TTC549 (cell line): Measurements from ENCODE around the gene TMED5.
"Not testable (repeated sequence)": the region's sequence is repeated elsewhere in the genome, so short reads cannot be mapped to it uniquely, and the experiment has no call there.

Experiments
- FAIRE-seq: peaks from 2 replicates; lab custom pipeline; 2012; peaks lifted over from hg19 to GRCh38; lab: Jason Lieb, UNC

TMED5 gene

DNA sequence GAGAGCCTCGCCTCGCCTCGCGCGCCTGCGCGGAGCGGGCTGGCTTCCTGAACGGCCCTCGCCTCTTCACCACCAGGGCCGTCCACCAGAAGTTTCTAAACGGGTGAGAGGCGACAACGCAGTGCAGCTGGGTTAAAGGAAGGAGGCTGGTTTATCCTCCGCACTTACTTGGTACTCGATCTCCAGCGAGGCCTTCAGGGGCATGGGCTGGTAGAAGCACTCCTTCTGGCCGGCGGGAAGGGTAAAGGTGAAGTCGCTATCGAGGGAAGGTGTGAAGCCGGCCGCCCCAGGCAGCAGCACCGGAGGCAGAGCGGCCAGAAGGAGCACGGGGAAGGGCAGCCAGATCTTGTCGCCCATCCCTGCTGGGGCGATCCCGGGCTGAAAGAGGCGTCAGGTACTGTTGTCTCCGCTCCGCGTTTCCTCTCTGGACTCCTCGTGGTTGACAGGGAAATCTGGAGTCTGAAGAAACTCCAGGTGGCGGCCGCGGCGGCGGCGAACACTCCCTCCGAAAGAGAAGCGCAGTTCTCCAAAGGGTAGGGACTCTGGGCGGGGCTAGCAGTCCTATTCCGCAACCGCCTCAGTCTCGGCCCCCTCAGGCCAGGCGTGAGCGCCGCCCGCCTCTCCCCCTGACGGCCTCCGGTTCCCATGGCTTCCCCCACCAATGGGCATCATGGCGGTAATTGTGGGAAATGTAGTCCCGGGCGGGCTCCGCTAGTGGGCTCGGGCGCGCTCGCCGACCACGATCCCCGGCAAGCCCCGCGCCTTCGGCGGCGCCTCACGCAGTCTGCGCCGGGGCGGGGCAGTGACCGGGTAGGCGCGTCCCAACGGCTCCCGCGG, at the start of gene TMED5:
TMED5 (minus strand) TSS at position 528 of the 837 bp plus-strand sequence; CDS start at position 357, 171 bp downstream.
- peak; percentile 71 for FAIRE-seq

- FAIRE-seq, result no peak
Measured at GRCh38 chr1:93223023-93223675, 42.9 kb upstream of the TMED5 start.

- no peak for FAIRE-seq
Measured at GRCh38 chr1:93221913-93222312, 41.7 kb upstream of the TMED5 start.

GRCh38 chr1:93220716-93221115, 40.5 kb upstream of the TMED5 start:
- not testable (repeated sequence) for FAIRE-seq

- FAIRE-seq, result no peak
Measured at GRCh38 chr1:93219443-93219842, 39.2 kb upstream of the TMED5 start.

DNA sequence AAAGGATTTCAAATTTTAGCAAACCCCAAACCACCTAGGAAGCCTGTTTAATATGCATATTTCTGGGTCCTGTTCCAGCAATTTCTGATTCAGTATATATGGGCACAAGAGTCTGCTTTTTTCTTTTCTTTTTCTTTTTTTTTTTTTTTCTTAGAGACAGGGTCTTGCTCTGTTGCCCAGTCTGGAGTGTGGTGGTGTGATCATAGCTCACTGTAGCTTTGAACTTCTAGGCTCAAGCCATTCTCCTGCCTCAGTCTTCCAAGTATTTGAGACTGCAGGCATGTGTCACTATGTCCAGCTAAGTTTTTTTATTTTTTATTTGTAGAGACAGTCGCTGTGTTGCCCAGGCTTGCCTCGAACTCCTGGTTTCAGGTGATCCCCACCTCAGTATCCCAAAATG, 35.1 kb upstream of the TMED5 start:
- no peak for FAIRE-seq

DNA sequence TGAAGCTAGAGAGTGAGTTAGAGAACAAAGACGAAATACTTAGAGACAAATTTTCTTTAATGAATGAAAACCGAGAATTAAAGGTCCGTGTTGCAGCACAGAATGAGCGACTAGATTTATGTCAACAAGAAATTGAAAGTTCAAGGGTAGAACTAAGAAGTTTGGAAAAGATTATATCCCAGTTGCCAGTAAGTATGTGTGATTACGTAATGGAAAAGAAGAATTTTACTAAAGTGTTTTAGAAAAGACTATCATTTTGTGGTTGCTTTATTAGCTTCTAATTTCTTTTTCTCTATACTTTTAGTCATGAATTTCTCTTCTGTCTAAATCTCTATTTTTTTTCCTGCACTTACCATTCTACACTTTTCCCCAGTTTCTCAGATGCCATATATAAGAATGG, 27.0 kb upstream of the TMED5 start:
- FAIRE-seq, result no peak

DNA sequence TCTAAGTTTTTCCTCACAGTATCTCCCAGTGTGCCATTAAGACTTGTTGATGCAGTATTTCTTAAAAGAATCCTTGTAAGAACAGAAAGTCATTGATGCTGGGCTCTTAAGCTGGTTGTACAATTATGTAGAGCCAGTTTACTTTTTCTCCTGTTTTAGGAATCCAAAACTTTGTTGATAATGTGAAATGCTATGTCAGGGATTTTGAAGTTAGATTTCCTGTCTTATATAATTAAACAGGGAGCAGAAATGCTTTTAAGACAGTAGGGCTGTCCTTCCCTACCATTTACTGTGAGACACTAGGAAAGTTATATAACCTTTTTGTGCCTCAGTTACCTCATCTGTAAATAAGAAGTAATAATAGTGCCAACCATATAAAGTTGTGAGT, 26.3 kb upstream of the TMED5 start:
- no peak for FAIRE-seq

GRCh38 chr1:93205892-93206566, 25.8 kb upstream of the TMED5 start:
- FAIRE-seq, result no peak

- no peak for FAIRE-seq
Measured at GRCh38 chr1:93200714-93201113, 20.5 kb upstream of the TMED5 start.

- no peak for FAIRE-seq
Measured at GRCh38 chr1:93200086-93200620, 19.9 kb upstream of the TMED5 start.

DNA sequence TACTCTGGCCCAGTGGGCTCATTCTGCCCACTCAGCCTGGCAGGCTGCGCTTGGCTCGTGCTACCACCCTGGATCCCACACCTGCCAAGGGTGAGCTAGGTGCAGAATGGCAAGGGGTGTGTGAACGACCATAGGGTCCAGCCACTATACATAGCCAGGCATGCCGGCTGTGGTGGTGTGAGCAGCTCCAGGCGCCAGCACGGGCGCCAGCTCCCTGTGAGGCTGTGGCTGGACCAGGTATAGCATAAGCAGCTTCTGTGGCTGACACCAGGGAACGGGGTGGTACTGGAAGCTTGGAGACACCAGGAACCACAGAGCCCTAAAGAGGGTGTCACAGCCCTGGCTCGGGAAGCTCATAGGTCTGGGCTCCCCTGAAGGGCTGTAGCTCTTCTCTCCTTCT, 18.9 kb upstream of the TMED5 start:
- FAIRE-seq, result no peak

DNA sequence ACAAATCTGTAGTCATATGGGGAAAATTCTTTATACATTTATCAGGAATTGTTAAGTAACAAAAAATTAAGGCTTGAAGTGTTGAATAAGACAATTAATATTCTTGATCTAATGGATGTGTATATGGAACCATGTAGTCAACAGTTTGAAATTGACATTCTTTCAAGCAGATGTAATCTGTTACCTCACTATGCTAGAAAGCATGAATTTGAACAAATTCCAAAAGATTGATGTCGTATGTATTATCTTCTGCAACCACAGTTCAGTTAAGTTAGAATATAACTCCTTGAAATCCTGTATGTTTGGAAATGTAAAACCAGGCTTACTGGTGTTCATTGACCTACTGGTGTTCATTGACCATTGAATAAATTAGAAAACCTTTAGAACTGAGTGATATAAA, 16.4 kb upstream of the TMED5 start:
- no peak for FAIRE-seq

DNA sequence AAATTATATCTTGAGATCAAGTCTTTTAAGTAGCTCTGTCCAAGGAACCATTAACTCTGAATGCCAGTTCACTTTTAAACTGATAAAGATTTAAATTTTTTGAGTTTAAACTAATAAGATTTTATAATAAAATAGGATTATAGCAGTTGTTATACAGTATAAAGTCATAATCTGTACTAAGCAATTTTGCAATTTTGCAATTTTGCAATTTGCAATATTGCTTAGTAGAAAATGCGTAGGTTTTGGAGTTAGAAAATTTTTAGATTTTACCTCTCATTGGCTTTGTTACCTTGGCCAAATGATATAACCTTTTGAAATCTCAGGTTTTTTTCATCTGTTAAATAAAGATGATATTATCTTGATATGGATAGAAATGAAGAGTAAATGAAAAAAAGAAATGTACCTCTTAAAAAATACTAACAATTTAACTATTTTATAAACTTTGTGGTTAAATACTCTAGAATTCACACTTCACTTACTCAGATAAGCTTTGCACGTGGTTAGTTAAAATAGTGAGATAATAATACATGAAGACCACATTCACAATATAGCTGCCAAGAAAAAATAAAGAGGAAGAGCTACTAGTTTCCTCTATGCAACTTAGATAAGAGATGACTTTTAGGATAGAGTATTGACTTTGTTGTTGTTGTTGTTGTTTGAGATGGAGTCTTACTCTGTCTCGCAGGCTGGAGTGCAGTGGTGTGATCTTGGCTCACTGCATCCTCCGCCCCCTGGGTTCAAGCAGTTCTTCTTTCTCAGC, 14.2 kb upstream of the TMED5 start:
- FAIRE-seq, result no peak

- FAIRE-seq, result no peak
Measured at GRCh38 chr1:93190432-93190831, 10.2 kb upstream of the TMED5 start.

DNA sequence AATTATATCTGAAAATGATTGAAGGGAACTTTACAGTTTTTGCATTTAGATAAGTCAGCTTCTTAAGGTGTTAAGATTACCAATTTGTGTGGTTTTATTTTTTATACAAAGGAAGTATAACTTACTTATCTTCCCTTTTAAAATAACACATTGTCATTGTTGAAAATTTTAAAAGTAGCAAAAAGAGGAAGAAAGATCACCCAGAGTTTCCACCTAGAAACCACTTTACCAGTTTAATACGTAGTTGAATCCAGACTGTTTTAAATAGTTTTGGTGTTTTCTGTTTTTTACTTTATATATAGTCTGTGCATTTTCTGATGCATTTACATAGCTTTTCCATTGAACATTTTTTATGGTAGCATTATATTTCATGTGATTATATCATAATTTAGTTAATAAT, 6.5 kb upstream of the TMED5 start:
- FAIRE-seq, result no peak

DNA sequence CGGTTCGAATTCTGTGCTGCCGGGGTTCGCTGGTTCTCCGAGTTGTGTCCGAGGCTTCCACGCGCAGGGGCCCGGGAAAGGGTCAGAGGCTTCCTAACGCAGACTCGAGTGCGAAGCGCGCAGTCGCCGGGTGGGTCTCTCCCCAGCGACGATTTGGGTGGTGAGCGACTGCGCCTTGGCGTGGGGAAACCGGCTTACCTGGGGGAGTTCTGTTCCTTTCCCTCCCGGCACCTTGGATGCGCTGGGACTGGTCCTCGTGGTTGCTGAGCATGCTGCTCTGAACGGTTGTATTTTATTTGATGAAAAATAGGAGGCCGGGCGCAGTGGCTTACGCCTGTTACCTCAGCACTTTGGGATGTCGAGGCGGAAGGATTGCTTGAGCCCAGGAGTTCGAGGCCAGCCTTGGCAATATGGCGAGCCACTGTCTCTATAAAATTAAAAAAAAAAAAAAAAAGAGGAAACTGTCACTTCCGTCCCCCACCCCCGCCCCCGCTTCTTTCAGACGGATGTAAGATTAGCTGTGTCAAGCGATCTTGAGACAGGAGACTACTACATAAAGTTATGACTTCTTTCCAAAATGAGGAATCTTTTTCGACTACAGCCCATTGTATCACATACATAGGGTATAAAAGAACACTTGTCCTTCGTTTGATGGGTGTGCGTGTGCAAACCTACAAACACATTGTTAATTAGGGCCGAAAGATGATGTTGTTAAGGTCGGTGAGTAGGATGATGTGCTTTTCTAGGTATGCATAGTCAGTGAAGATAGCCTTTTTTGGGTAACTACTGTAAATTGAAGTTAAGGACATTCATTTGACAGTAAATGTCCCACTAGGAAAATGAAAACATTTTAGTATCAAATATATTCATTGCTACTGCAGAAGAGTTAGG, 755 bp upstream of the TMED5 start, which contains the start of gene CCDC18:
CCDC18 (plus strand) TSS at position 2 of the 891 bp plus-strand sequence. CDS start 2,638 bp downstream, outside the sequence.
- no peak for FAIRE-seq

DNA sequence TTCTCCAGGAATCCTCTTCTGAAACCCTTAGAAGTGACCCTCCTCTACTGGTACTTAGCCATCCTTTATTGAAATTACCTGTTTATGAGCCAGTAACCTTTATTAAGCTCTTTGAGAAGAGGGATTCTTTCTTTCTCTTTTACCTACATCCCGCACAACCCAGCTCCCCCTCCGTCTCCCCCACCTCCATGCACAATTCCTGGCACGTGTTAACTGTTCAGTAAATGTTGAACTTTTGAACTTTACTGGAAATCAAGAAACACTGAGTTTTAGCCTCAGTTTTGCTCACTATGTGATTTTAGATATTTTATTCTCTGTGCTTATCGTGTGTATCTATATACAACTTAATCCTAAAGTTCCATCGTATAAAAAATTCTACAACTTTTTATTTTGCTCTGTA, 1.8 kb downstream of the TMED5 start:
- no peak for FAIRE-seq

- no peak for FAIRE-seq
Measured at GRCh38 chr1:93177991-93178390, 2.2 kb downstream of the TMED5 start.

- FAIRE-seq, result not testable (repeated sequence)
Measured at GRCh38 chr1:93174638-93175037, 5.6 kb downstream of the TMED5 start.

GRCh38 chr1:93172778-93173177, 7.4 kb downstream of the TMED5 start:
- no peak for FAIRE-seq
